Fibroblast of peridontal ligament (primary cell): Measurements from ENCODE around the gene SSX2B.
"Not testable (repeated sequence)": the region's sequence is repeated elsewhere in the genome, so short reads cannot be mapped to it uniquely, and the experiment has no call there.

Experiments used
- DNase-seq: peaks from one replicate; pipeline ENCODE4 v3.0.0-alpha.2; 2010; ENCODE audit errors: extremely low read depth

Gene SSX2B, protein sequence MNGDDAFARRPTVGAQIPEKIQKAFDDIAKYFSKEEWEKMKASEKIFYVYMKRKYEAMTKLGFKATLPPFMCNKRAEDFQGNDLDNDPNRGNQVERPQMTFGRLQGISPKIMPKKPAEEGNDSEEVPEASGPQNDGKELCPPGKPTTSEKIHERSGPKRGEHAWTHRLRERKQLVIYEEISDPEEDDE

DNA sequence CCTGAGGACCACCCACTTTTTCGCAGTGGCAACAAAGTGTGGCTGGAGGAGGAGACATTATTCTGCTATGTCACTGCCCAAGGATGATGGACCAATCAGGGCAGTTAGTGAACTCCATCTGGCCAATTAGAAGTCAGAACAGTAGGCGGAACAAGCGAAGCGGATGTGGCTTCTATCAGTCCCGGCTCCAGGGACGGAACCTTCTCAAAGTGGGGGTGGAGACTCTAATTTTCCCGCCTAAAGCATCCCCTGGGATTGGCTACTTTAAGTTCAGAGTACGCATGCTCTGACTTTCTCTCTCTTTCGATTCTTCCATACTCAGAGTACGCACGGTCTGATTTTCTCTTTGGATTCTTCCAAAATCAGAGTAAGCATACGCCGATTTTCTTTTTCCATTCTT, at the start of gene SSX2B:
Gene SSX2B (plus strand): TSS at position 301 of the 400 bp plus-strand sequence. CDS start 1,429 bp downstream, outside the sequence.
- not testable (repeated sequence) for DNase-seq

DNA sequence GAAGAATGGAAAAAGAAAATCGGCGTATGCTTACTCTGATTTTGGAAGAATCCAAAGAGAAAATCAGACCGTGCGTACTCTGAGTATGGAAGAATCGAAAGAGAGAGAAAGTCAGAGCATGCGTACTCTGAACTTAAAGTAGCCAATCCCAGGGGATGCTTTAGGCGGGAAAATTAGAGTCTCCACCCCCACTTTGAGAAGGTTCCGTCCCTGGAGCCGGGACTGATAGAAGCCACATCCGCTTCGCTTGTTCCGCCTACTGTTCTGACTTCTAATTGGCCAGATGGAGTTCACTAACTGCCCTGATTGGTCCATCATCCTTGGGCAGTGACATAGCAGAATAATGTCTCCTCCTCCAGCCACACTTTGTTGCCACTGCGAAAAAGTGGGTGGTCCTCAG, 44.0 kb upstream of the SSX2B start, which contains the start of gene SSX2:
Gene SSX2 (minus strand): TSS at position 101 of the 400 bp plus-strand sequence. CDS start 1,429 bp downstream, outside the sequence.
- DNase-seq: not testable (repeated sequence)

DNA sequence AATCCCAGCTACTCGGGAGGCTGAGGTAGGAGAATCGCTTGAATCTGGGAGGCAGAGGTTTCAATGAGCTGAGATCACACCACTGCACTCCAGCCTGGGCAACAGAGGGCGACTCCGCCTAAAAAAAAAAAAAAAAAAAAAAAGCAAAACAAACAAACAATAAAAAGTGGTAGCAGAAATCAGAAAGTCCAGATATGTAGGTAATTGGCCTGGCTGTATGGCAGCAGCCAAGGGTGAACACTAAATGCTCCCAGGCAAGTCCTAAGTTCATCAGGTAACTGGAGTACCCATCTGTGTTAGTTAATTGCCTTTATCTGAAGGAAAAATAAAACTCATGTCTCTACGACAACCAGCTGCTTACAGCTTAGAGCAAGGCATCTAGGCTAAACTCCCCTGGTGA, 14.9 kb downstream of the SSX2B start:
- not testable (repeated sequence) for DNase-seq

DNA sequence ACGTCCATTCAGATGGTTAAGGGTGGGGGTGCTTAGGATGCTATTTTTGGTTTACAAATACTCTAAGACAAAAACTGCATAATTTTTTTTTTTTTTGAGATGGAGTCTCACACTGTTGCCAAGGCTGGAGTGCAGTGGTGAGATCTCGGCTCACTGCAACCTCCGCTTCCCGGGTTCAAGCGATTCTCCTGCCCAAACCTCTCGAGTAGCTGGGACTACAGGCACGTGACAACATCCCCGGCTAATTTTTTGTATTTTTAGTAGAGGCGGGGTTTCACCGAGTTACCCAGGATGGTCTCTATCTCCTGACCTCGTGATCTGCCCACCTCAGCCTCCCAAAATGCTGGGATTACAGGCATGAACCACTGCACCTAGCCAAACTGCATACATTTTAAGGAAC, 22.5 kb downstream of the SSX2B start:
- DNase-seq: not testable (repeated sequence)

DNA sequence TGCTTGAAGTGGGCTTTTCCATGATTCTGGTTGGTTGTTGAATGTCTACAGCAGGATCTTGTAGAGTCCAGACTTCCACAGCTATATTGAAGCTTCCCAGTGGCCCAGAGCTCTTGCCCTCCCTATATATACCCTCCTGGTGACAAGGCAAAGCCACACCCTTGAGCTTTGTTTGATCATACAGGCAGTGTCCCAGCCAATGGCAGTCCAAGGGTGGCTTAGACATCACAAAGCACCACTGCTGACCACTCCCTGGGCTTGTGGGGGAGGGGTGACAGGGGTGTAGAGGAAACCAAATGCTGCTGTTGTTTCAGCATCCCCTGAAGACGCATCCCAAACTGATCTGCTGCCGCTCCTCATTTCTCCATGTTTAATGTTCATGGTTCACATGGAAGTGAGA, 46.3 kb downstream of the SSX2B start, which contains the start of gene SPANXN5:
Gene SPANXN5 (minus strand): TSS at position 101 of the 400 bp plus-strand sequence. CDS start 79 bp downstream, at position 22.
- not testable (repeated sequence) for DNase-seq

DNA sequence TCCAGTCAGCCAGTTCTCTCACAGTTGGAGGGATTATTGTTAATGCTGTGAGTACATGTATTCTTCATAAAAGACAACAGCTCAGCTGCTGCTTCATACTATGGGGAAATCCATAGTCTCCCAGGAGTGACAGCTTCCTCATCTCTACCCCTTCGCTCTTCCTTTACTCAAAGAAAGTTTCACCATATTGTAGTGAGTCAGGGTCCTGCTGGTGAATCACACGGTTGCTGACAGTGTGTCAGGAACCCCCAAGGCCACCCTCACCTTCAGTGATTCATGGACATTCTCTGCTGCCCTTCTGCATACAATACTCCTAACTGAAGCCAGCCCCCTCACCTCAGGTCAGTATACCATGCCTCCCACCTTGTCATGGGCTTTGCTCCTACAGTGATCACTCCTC, 53.8 kb downstream of the SSX2B start:
- DNase-seq: not testable (repeated sequence)
